ENCODE results near the gene PAQR7. TPM values are rescaled to one million over a fixed set of nuclear protein-coding genes. Genes with fewer than 3 reads are reported as not detected.

The PAQR7 gene
- total RNA-seq, 1 donor from 2014 or later = 10.8 TPM

DNA sequence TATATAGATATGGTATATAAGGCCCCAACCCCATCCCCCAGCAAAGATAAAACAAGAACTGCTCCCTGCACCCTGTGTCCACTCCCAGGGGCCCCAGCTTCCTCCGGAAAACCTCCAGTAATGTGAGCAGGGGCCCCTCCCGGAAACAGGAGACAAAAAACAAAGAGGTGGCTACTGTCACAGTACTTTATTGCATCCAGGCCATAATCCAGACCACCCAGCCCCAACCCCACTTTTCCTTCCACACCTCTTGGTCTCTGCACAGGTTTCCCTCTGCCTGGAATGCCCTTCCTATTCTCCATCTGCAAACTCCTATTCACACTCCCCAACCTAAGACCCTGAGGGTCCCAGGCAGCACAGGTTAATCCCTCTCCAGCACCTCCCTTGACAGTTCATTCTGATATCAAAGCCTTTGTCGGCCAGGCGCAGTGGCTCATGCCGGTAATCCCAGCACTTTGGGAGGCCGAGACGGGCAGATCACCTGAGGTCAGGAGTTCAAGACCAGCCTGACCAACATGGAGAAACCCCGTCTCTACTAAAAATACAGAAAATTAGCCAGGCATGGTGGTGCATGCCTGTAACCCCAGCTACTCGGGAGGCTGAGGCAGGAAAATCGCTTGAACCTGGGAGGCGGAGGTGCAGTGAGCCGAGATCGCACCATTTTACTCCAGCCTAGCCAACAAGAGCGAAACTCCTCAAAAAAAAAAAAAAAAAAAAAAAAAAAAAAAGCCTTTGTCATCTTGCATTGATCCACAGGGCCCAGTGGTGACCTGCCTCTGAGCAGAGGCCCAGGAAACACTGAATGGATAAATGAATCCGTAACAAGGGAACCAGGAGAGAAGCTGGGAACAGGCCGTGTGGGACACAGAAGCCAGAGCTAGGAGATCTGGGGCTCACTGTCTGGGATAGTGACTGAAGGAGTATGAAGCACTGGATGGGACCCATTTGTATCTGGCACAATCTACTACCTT, 13.9 kb downstream of the PAQR7 start:
- H3K4me1 ChIP-seq = peaks cover 5% of the 10 kb centered on the region
- no peaks in the 10 kb centered on the region for H3K9me3 ChIP-seq
- H3K27ac ChIP-seq = no peak overlapping the region
- TF ChIP-seq, protein P1, sequence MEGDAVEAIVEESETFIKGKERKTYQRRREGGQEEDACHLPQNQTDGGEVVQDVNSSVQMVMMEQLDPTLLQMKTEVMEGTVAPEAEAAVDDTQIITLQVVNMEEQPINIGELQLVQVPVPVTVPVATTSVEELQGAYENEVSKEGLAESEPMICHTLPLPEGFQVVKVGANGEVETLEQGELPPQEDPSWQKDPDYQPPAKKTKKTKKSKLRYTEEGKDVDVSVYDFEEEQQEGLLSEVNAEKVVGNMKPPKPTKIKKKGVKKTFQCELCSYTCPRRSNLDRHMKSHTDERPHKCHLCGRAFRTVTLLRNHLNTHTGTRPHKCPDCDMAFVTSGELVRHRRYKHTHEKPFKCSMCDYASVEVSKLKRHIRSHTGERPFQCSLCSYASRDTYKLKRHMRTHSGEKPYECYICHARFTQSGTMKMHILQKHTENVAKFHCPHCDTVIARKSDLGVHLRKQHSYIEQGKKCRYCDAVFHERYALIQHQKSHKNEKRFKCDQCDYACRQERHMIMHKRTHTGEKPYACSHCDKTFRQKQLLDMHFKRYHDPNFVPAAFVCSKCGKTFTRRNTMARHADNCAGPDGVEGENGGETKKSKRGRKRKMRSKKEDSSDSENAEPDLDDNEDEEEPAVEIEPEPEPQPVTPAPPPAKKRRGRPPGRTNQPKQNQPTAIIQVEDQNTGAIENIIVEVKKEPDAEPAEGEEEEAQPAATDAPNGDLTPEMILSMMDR (IDR thresholded peaks at IDR 0.05) = no peak
- H3K27me3 ChIP-seq = no peaks in the 10 kb centered on the region
- H3K36me3 ChIP-seq = no peaks in the 10 kb centered on the region
- no peak for ATAC-seq
- no peak for DNase-seq
- no peak overlapping the region for H3K4me3 ChIP-seq
- intact Hi-C loops (cut with DNase I) = no loop called here

DNA sequence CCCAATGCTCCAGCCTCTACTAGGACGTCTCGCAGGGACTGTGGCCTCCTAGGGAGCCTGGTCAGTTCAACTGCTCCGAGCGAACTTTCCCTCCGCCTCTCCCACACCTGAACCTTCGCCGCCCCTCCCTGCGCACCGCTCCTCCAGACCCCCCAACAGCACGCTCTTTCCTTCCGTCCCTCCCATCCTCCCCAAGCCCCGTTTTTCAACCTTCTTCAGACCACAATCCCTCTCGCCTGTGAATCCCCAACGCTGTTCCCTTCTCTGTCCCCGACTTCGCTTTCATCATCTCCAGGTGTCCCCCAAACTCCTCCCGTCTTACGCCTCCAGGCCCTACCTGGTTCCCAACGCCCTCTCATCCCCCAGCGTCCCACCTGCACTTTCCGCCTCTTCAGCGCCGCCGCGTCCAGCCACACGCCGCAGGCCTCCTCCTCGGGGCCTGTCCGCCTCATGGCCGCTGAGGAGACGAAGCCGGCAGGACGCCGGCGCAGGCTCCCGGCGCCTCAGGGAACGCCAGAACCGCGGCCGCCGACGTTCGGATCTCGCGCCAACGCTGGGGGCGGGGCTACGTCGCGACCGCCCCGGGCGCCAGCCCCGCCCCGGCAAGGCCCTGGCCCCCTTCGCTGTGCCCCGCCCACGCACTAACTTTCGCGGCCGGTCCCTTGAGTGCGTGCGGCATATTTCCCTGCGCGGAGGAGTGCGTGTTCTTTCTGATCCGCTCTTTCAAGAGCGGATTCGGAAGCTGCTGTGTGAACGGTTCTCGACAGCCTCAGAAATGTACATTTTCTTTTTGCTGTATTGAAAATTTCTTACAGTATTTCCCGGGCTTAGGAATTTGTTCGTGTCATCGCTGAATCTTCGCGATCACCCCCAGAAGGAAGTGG, 16.4 kb downstream of the PAQR7 start, which contains the start of gene AUNIP:
Gene AUNIP, minus strand, starts transcription at position 552 of the 884 bp plus-strand sequence. Its CDS starts 100 bp downstream, at position 452.
- H3K4me1 ChIP-seq = peaks cover 5% of the 10 kb centered on the region
- no peaks in the 10 kb centered on the region for H3K36me3 ChIP-seq
- no peaks in the 10 kb centered on the region for H3K27me3 ChIP-seq
- intact Hi-C loops (cut with DNase I) = no loop called here
- TF ChIP-seq, protein P1 (IDR thresholded peaks at IDR 0.05) = no peak
- DNase-seq (peak; percentile 95), ATAC-seq (peak; percentile 99)
- H3K4me3 ChIP-seq = peak within 1 kb of the TSS; percentile 64
- peak within 1 kb of the TSS; percentile 85 for H3K27ac ChIP-seq
- H3K9me3 ChIP-seq = no peaks in the 10 kb centered on the region

DNA sequence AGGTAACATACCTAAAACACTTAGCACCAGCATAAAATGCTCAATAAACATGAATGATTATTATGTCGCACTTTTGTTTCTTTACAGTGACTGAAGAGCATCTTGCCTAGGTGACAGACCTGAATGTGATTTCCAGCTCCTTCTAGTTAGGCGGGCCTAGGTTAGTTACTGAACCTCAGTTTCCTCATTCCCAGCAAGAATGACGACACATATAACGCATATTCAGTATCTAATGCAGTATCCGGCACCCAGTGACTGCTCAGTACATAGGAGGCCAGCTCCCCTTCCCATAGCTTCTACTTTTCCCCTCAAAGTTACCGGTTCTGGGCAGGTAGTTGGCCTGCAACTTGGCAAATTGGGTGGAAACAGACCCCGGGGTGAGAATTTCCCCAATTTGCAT, 17.0 kb downstream of the PAQR7 start:
- Histone ChIP-seq H3K4me1 (peaks cover 5% of the 10 kb centered on the region), H3K27me3 (no peaks in the 10 kb centered on the region), H3K9me3 (no peaks in the 10 kb centered on the region), H3K4me3 (peak overlapping the region; percentile 64), H3K36me3 (no peaks in the 10 kb centered on the region), H3K27ac (no peak overlapping the region)
- TF ChIP-seq, protein P1 (IDR thresholded peaks at IDR 0.05) = no peak
- no peak for DNase-seq
- ATAC-seq = no peak
- intact Hi-C loops (cut with DNase I) = no loop called here

GRCh38 chr1:25856856-25857255, 18.7 kb downstream of the PAQR7 start:
- no peak overlapping the region for H3K4me3 ChIP-seq
- DNase-seq (no peak), ATAC-seq (no peak)
- no peaks in the 10 kb centered on the region for H3K27me3 ChIP-seq
- TF ChIP-seq, protein P1 (IDR thresholded peaks at IDR 0.05) = no peak
- no peaks in the 10 kb centered on the region for H3K36me3 ChIP-seq
- no peak overlapping the region for H3K27ac ChIP-seq
- peaks cover 5% of the 10 kb centered on the region for H3K4me1 ChIP-seq
- intact Hi-C loops (cut with DNase I) = no loop called here
- H3K9me3 ChIP-seq = no peaks in the 10 kb centered on the region

GRCh38 chr1:25854554-25854953, 21.0 kb downstream of the PAQR7 start:
- ATAC-seq = no peak
- DNase-seq = no peak
- Histone ChIP-seq H3K4me3 (no peak overlapping the region), H3K36me3 (no peaks in the 10 kb centered on the region), H3K4me1 (peaks cover 5% of the 10 kb centered on the region), H3K27me3 (no peaks in the 10 kb centered on the region), H3K27ac (no peak overlapping the region), H3K9me3 (no peaks in the 10 kb centered on the region)
- intact Hi-C loops (cut with DNase I) = no loop called here
- TF ChIP-seq, protein P1 (IDR thresholded peaks at IDR 0.05) = no peak

All from upper lobe of right lung (tissue), 1 donor.